ENCODE data around the gene VAV2.

The VAV2 gene

DNA sequence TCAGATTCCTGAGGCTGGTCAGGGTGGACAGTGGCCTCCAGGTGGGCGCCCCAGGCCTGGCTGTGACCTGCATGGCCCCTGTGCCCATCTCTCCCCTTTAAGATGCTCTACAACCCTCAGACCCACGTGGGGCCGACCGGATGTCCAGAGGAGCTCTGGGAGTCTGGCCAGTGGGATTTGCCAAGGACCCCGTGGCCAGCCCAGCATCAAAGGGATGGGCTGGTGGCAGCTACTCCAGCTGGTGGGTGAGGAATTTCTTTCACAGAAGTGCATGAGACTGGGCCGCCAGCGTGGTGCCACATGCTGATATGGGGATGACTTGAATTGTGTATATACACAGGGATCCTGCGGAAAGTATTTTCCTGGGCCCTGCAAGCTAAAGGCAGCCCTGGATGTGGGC, 159.2 kb downstream of the VAV2 start:
- no peak for DNase-seq

DNA sequence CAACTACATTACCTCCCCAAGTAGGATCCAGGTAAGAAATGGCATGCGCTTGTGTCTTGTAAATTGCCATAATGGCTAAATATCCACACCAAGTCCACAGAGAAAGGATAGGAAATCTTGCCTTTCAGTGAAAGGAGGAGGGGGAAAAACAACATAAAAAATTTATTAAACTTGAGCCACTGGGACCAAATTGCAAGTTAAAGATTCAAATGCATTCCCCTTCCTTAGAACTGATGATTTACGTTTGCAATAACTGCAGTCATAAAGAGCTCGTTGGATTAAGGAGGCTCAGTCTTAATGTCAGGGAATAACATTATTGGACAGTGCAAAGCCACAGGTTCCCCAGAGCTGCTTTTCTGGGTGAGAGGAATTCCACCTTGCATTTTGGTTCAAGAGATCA, 161.4 kb downstream of the VAV2 start:
- no peak for DNase-seq

DNA sequence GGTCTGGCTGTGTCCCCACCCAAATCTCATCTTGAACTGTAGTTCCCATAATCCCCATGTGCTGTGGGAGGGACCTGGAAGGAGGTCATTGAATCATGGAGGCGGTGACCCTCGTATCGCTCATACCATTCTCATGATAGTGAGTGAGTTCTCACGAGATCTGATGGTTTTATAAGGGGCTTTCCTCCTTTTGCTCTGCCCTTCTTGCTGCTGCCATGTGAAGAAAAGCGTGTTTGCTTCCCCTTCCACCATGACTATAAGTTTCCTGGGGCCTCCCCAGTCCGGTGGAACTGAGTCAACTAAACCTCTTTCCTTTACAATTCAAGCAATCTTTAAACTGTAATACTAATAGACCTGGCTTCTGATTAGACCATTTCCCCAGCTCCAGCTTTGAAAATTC, 161.8 kb downstream of the VAV2 start:
- no peak for DNase-seq

DNA sequence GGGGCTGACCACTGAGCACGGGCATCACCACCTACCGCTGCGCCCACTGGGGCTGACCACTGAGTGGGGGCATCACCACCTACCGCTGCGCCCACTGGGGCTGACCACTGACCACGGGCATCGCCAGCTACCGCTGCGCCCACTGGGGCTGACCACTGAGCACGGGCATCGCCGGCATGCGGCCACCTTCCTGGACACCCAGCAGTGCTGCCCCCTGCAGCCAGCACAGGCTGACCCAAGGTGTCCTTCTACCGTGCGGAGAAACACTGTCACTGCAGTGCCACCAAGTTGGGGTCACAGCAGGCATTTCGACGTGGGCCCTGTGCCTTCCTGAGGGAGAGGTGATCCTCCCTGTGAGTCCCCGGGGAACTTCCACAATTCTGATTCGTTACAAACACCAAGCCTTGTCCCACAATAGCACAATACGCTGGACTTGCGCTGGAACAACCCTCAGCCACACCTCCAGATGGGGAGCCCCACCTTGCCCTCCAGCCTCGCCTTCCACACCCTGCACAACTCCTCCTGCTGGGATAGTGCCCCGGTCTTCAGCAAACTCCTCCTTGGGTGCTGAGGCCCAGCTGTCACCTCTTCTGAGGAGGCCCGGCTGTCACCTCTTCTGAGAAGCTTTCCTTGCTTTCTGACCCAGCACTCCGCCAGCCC, 163.7 kb downstream of the VAV2 start:
- no peak for DNase-seq

DNA sequence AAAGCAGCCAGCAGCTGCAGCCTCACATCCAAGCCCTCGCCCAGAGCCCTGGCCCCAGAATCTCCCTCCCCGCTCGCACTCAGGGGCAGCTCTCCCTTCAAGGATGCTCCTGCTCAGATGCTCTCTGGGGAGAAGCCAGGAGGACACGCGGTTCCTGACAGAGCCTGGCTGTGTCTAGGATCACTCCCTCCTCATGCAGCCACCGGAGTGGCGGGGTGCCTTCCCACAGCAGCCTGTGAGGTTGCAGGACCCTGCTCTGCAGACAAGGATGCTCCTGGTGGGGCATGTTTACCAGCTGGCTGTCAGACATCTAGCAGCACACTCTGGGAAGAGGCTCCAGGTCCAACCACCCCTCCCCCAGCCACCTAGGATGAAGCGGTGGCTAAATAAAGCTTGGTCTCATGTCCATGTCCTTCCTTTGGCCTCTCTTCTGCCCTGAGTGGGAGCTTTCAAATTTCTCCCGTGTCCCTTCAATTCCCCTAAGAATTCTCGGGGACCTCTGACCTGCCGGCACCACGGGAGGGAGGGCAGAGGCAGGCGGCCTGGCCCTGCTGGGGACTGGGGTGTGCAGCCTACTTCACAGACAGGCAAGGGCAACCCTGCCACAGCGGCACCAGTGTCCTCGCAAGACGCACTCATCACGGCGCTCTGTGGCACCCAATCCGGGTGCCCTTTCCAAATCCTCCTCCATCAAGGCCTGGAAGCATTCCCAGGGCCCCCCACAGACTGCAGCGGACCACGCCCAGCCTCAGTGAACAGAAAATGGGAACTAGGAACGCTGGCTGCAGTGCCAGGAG, 165.6 kb downstream of the VAV2 start:
- DNase-seq, result no peak

DNA sequence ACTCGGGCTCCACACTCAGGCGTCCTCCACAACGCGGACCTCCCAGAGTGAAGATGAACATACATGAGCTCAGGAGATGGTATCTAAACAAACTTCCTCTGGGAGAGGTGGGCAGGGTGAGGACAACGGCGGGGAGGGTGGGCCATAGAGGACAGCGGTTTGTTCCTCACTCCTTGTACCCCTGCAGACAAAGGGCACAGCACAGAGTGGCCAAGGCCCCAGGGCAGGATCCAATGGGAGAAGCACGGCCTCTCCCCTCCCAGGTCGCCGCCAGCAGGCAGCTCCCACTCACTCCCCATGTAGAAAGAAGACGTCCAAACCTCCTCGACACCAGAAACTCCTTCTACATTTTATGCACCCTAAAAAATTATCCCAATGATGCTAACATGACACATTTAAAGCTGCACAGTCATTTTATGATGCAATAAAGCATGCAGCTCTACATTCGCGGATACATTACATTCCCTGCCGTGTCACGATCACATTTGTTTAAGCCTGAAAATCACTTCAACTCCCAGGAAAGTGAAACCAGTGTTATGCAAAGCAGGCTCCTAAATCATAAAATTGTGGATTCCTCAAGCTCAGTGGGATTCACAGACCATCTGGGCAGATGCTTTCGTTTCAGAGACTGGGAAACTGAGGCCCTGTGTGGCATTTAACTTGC, 166.4 kb downstream of the VAV2 start:
- DNase-seq, result no peak

DNA sequence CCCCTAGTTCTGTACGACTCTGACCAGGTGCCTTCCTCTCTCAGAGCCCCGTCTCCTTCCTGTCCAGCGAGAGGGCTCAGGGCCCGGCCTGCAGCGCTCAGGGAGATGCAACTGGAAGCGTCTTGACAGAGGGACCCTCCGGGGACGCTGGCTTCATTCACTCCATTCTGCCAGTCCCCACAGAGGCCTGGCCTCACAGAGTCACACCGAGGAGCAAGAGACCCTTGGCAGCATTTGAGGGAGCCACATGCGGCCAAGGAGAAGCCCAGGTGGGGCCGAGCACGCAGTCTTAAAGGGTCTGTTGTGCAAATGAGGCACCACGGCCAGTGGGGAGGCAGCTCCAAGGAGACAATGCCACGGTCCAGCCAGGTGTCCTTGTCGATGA, 167.3 kb downstream of the VAV2 start:
- DNase-seq, result no peak

DNA sequence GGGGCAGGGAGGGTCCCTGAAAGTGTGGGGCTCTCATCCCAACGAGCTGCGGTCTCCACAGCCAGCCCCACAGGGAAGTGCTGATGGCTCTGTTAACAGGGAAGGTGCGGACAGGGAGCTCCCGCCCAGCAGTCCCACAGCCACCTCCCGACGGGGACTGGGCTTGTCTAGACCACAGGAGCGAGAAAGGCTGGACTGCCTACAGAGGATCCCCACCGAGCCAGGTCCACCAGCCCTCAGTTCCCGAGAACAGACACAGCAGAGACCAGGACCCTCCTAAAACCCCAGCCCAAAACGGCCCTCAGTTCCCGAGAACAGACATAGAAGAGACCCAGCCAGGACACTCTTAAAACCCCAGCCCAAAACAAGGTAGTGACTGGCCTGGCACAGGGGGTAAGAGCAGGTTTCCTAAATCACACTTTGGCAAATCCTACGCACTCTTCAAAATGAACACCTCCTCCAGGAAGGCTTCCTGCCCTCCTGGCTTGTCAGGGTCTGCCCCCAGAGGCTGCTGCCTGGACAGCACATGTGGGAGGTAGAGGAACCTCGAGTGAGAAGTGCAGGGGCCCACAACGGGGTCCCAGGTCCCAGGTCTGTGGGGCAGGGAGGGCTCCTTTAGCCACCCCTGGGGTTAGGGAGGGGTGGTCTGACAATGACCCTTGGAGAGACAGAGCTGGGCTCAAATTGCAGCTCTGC, 167.9 kb downstream of the VAV2 start:
- DNase-seq, result no peak

DNA sequence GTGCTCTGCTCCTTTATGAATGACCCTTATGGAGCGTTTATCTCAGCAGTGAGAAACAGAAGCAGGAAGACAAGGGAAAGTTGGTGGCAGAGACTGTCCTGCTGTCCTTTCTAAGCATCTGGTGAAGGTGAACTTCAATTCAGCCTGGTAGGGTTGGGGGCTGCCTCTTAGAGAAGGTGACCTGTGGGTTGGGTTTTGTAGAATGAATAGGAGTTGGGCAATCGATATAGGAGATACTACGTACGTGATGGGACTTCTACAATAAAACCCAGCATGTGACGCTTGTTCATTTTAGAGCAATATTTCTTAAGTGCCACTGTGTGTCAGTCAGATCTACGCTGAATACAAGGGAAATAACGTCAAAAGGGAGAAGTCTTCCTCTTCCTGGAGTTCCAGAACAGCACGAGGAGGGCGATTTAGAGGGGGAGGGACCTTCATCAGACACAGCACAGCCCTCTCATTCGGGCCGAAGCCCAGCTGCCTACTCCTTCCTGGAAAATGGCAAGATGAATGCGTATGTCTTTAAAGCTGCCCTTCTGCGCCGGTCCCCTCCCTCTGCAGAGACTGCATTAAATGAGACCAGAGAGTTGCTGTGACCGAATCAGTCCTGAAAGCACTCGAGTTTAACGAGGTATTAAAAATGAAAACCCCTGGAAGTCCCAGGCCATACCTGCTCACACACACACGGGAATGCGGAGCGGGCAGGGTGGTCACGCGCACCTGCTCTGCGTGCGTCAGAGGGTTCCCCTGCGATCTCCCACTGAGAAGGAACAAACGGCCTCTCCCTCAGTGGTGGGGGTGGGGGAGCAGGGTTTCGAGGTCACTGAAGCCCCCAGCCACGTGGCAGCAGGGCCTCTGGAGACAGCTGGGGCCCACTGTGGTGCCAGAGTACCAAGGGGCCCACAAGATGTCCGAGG, 168.7 kb downstream of the VAV2 start:
- DNase-seq, result no peak

DNA sequence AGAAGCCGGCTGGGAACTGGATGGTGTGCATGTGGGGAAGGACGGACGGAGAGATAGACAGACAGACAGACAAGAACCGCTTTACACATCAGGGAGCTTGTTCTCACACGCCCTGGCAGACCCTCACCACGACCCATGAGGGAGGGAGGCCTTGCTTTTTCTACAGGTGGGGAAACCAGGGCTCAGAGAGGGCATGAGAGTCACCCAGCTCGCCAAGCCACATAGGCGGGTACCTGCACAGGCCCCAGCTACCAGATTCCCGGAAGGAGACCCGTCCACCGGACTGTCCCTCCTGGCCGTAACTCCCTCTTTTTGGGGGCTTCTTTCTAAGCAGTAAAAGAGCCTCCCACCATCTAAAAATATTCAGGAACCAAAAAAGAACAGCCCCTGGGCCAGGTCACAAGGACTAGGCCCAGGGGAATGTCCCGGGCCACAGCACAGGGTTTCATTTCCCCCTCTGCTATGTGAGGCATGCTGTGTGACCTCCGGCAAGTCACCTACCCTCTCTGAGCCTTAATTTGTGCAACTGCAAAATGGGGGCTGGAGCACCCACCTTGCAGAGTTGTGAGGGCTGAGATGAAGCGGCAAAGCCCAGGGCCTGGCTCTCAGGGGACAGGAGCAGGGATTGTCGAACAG, 169.6 kb downstream of the VAV2 start:
- DNase-seq, result no peak

DNA sequence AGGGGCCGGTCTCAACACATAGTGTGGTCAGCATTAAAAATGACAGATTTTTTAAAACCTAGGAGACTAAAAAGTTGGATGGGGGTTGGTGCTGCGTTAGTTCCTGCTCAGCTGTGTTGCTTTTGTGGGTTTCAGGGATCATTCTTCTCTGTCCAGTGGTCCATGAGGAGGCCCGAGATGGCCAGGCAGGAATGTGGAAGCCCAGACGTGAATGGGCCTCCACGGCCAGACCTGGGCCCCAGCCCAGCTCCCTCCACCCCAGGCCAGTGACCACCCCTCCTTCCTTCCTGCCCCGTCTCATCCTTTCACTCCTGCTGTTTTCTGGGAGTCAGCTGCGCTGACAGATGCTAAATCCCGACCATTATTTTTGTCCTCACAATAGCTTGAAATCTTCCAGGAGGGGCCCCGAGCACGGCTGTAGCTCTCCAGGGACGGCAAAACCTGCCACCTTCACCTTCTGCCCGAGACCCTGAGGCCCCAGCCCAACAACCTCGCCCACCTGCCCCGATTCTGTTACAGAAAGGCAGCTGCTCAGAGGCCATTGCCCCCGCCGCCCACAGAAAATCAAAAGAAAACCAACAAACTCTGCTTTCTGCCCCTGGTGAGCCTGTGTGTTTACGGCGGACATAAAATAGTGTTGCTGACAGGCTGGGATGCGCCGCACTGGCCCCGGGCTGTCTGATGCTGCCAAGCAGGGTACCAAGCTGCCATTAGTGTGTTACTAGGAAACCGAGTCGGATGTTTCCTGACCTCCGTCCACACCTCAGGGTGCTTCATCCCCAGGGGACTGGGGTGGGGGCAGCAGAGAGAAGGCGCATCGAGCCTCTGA, 170.3 kb downstream of the VAV2 start:
- no peak for DNase-seq

DNA sequence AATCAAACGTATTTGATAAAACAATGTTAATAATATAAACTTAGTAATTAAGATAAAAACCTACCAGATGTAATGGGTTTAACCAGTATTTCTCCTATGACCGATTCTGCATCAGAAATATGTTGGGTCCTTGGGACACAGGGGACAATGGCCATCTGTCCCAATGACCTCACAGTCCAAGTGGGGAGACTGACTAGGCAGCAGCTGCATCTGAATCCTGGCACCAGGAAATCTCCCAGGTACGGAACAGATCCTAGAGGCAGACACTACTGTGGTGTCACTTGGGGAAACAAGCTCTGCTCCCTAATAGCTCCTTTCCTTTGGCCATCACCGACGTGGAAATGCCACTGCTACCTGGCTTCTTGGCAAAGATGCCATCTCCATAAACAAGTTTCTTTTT, 172.2 kb downstream of the VAV2 start:
- DNase-seq, result no peak

DNA sequence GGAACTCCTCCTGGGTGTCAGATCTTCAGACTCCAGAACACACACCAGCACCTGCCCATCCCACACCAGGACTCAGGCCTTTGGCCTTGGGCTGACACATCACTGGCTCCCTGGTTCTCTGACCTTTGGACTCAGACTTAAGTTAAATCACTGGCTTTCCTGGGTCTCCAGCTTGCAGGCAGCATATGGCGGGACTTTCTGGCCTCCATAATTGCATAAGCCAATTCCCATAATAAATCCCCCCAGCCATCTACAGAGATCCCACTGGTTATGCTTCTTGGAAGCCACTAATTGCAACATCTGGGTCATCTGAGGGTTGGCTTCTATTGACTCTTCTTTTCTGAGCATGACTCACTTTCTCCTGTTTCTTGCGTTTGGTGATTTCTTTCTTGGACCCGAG, 173.7 kb downstream of the VAV2 start:
- no peak for DNase-seq

DNA sequence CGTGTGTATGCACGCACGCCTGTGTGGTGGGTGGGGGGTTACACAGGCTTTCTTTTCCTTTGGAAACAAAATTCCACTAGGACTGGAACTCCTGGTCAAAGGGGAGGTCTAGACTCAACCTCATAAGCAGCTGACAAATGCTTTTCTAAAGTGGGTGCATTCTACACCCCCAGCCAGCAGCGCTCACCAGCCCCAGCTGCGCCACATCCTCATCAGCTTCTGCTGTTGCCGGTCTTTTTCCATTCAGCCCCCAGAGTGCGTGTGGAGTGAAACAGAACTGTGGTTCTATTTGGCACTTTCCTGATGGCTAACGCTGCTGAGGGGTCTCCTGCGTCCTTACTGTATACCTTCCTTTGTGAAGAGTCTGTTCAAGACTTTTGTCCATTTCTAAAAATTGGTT, 176.3 kb downstream of the VAV2 start:
- no peak for DNase-seq

DNA sequence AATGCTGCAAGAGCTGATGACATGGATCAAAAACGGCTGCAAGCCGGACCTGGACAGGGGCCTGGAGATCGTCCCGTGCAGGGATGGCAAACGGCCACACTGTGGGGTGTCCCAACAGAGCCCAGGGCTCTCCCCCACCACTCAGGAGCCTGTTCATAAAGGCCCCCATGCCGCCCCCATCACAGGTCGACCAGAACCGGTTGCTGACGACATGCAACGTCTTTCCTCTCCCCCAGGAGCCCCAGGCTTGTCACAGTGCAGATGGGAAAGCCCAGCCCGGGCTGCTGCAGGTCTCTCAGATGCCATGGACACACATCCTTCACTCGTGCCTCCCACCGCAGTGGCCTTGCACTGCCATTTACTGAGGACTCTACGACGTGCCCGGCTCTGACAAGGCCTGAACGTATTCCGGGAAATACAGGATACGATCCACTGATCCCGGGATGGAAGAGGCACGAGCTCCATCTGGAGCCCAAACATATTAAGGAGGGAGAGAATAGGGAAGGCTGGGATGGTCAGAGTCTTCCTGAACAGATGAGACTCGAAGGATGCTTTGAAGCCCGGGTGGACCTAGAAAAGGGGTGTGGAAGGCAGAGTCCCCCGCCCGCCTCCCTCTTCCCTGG, 177.4 kb downstream of the VAV2 start:
- no peak for DNase-seq

DNA sequence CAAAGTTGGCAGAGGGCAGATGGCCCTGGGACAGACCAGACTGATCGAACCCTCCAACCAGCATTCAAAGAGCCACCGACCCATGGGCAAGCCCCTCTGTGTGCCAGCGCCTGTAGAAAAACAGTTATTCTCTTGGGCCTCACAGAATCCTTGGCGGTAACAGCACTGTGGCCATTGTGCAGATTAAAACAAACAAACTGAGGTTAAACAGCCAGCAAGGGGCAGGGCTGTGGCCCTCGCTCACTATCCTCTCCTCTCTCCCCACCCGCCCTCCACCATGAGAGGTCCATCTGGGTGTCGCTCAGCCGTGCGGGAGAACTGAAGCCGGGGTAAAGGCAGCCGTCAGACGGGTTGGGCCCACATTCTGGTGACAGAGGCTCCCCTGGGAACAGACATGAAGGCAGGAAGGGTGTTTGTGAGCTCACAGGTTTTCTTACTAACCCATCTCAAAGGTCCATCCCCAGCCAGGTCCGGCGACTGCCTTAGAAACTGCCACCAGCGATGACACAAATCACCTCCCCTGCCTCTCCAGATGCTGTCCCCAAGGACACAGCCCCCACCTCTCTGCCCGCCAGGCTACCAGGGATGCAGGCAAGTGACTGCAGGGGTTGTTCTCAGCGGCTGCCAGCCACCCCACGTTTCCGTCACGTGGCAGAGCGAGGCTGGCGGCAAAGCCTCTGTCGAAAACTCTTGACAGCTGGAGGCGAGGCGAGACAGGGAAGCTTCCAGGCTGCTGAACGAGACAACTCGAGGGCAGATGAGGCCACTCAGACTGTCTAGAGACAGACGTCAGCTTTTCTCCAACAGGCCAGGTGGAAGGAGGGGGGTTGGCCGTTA, 178.2 kb downstream of the VAV2 start:
- no peak for DNase-seq

DNA sequence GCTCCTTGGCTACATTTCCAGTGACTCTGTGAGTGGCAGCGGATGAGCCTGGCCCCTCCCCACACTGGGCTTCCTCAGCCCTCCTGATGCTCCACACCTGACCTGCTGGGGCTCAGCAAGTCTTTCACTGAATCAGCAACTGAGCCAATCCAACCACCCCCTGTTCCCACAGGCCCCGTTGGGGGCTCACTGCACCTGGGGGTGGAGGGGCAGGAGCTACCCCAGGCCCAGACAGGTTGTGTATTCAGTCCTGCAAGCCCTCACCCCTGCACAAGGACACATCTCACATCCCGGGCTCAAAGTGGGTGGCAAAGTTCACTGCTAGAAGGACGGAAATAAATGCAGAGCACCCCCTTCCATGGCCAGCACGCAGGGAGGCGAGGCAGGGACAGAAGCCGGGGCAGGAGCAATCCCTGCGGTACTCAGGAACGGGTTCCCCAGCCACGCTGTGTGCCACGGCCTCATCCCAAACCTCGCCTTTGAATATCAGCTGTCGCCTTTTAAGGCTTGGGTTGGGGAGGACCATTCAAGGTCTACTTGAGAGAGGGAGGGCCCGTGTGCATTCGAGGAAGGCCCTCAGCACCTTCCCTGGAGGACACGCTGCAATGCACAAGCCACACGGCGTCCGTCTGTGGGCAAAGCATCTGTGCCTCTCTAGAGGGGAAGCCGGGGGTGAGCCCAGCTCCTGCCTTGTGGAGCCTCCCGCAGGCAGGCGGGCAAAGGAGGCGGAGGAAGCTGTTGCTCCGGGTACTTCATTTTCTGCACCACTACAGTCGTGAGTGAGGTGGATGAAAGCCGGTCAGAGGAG, 179.0 kb downstream of the VAV2 start:
- DNase-seq, result no peak

DNA sequence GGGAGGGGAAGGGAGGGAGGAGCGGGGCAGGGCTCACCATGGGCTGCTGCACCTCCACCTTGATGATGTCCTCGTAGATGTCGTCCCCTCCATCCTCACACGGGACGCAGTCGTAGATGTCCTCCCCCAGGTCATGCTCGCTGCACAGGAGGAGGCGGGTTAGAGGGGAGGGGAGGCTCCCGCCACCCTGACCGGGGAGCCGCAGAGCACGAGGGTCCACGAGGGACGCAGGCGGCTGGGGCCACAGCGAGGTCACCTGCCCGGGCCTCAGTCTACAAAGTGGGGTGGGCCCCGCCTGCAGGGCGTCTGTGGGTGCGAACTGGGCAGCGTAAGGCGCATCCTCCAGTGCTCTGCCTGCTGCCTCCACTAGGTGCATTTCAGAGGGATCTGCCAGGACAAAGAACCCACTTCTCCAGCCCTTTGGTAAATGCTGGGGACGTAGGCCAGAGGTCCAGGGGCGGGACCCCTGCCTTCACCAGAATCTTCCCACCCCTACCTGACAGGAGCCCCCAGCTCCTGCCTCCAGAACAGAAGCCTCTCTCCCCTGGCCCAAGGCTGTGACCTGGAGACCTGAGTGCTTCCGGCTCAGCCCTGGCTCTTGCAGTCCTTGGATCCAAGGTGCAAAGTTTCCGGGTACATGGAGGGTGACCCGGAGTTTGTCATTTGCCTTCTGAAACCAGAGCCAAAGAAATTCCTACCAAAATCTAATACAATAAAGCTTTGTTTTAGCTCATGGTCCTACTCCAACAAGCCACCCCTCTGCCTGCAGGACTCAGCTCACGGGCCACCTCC, 179.9 kb downstream of the VAV2 start:
- no peak for DNase-seq
